ENCODE results near the gene ARFGEF2. TPM values are rescaled to one million over a fixed set of nuclear protein-coding genes. Genes with fewer than 3 reads are reported as not detected.

The ARFGEF2 gene
- total RNA-seq, 1 donor from 2014 or later: 26.7 TPM

- Mint-ChIP-seq H3K4me1 (ENCODE audit: unreplicated experiment) (peaks cover 13% of the 10 kb centered on the region), H3K27me3 (peaks cover 10% of the 10 kb centered on the region), H3K27ac (no peak overlapping the region), H3K9me3 (no peaks in the 10 kb centered on the region), H3K4me3 (no peak overlapping the region), H3K36me3 (no peaks in the 10 kb centered on the region)
- TF ChIP-seq, protein P1, sequence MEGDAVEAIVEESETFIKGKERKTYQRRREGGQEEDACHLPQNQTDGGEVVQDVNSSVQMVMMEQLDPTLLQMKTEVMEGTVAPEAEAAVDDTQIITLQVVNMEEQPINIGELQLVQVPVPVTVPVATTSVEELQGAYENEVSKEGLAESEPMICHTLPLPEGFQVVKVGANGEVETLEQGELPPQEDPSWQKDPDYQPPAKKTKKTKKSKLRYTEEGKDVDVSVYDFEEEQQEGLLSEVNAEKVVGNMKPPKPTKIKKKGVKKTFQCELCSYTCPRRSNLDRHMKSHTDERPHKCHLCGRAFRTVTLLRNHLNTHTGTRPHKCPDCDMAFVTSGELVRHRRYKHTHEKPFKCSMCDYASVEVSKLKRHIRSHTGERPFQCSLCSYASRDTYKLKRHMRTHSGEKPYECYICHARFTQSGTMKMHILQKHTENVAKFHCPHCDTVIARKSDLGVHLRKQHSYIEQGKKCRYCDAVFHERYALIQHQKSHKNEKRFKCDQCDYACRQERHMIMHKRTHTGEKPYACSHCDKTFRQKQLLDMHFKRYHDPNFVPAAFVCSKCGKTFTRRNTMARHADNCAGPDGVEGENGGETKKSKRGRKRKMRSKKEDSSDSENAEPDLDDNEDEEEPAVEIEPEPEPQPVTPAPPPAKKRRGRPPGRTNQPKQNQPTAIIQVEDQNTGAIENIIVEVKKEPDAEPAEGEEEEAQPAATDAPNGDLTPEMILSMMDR (conservative IDR thresholded peaks at IDR 0.05): no peak
- no peak for DNase-seq (ENCODE audit: extremely low spot score, unreplicated experiment)
Measured at GRCh38 chr20:48879612-48880245, 41.8 kb upstream of the ARFGEF2 start.

- DNase-seq (ENCODE audit: extremely low spot score, unreplicated experiment): no peak
- TF ChIP-seq, protein P1 (conservative IDR thresholded peaks at IDR 0.05): no peak
- no peaks in the 10 kb centered on the region for H3K36me3 Mint-ChIP-seq
- peaks cover 4% of the 10 kb centered on the region for H3K27me3 Mint-ChIP-seq
- H3K27ac Mint-ChIP-seq: no peak overlapping the region
- no peaks in the 10 kb centered on the region for H3K9me3 Mint-ChIP-seq
- H3K4me1 Mint-ChIP-seq (ENCODE audit: unreplicated experiment): peaks cover 9% of the 10 kb centered on the region
- H3K4me3 Mint-ChIP-seq: no peak overlapping the region
Measured at GRCh38 chr20:48880331-48880730, 41.2 kb upstream of the ARFGEF2 start.

DNA sequence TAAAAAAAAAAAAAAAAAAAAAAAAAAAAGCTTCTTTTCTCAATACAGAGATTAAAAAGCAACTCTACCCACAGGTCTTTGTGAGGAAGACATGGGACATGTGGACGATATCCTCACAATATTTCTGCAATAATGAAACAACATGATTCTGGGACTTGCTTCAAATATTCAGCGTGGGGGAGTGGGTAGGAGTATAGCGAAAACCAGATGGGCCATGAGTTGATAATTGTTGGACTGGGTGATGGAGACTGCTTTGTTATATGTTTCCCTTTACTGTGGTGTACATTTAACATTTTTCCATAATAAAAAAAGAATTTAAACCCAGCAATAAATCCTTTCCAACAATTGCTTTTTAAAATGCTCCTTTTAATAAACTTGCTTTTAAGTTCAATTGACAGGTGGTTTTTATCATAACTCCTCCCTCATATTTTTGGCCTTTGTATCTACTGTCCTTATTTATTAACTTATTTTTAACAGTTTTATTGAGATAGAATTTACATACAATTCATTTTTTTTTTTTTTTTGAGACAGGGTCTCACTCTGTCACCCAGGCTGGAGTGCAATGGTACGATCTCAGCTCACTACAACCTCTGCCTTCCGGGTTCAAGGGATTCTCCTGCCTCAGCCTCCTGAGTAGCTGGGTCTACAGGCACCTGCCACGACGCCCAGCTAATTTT is 40.4 kb upstream of the ARFGEF2 start:
- Mint-ChIP-seq H3K27me3 (peaks cover 2% of the 10 kb centered on the region), H3K4me3 (no peak overlapping the region), H3K9me3 (no peaks in the 10 kb centered on the region), H3K4me1 (ENCODE audit: unreplicated experiment) (peaks cover 5% of the 10 kb centered on the region), H3K27ac (no peak overlapping the region), H3K36me3 (no peaks in the 10 kb centered on the region)
- no peak for DNase-seq (ENCODE audit: extremely low spot score, unreplicated experiment)
- TF ChIP-seq, protein P1 (conservative IDR thresholded peaks at IDR 0.05): no peak

DNA sequence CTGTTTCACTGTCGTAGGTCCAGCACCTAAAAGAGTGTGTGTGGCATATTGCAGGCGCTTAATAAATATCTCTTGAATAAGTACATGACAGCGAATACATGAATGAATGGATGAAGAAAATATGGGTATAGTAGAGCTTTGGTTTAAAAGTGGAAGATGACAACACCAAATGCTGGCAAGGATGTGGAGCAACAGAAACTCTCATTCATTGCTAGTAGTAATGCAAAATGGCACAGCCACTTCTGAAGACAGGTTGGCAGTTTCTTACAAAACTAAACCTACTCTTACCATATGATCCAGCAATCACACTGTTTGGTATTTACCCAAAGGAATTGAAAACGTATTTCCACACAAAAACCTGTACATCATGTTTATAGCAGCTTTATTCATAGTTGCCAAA is 36.3 kb upstream of the ARFGEF2 start:
- Mint-ChIP-seq H3K27ac (no peak overlapping the region), H3K27me3 (peaks cover 14% of the 10 kb centered on the region), H3K4me1 (ENCODE audit: unreplicated experiment) (no peaks in the 10 kb centered on the region), H3K36me3 (no peaks in the 10 kb centered on the region), H3K9me3 (no peaks in the 10 kb centered on the region), H3K4me3 (no peak overlapping the region)
- DNase-seq (ENCODE audit: extremely low spot score, unreplicated experiment): no peak
- TF ChIP-seq, protein P1 (conservative IDR thresholded peaks at IDR 0.05): no peak

- H3K36me3 Mint-ChIP-seq: no peaks in the 10 kb centered on the region
- DNase-seq (ENCODE audit: extremely low spot score, unreplicated experiment): no peak
- no peak overlapping the region for H3K27ac Mint-ChIP-seq
- no peaks in the 10 kb centered on the region for H3K4me1 Mint-ChIP-seq (ENCODE audit: unreplicated experiment)
- TF ChIP-seq, protein P1 (conservative IDR thresholded peaks at IDR 0.05): no peak
- H3K4me3 Mint-ChIP-seq: no peak overlapping the region
- peaks cover 24% of the 10 kb centered on the region for H3K27me3 Mint-ChIP-seq
- H3K9me3 Mint-ChIP-seq: no peaks in the 10 kb centered on the region
Measured at GRCh38 chr20:48886194-48886593, 35.3 kb upstream of the ARFGEF2 start.

All from type B pancreatic cell (in vitro differentiated cells).